ENCODE data around the gene TNFRSF4.

Gene TNFRSF4

DNA sequence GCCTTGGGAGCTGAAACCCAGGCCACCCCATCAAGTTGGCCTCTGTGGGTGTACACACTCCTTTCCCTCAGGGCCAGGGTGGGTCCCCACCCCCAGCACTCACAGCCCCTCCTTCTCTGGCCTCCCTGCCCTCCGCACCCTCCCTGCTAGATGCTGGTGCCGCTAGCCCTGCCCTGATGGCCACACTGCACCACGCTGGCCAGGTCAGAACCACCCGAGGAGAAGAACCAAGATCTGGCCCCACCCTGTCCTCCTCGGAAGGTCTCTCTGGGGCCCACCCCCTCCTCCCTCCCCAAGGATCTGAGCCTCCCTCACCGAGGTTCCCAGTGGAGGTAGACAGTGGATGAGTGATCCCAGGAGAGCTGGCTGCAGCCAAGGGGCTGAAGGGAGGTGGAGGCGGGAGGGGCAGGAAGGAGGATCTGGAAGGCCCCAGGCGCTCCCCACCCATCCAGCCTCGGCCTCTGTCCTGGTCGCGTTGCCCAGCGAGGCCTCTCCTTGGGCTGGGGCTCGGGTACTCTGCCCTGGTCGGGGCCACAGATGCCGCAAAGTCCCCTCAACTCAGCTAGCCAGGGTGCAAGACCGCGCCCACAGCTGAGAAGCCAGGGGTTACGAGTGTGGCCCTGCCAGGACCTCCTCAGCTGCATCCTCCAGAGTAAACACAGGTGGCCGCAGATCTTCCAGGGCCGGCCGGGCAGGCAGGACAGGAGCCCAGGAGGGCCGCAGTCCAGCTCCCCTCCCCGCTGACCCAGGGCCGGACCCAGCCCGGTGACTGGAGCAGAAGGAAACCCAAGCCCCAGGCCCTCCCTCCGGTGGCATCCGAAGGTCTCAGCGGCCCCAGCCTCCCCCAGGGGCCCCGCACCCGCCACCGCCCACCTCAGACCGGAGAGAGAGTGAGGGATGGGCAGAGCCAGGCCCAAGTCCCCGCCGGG lies 23.3 kb upstream of the TNFRSF4 start:
- H3K4me3 ChIP-seq (ENCODE audit: control insufficient read depth, low read depth, low read length), result no peak overlapping the region
- no peak for DNase-seq (ENCODE audit: low read depth)
- TF ChIP-seq, protein P1, sequence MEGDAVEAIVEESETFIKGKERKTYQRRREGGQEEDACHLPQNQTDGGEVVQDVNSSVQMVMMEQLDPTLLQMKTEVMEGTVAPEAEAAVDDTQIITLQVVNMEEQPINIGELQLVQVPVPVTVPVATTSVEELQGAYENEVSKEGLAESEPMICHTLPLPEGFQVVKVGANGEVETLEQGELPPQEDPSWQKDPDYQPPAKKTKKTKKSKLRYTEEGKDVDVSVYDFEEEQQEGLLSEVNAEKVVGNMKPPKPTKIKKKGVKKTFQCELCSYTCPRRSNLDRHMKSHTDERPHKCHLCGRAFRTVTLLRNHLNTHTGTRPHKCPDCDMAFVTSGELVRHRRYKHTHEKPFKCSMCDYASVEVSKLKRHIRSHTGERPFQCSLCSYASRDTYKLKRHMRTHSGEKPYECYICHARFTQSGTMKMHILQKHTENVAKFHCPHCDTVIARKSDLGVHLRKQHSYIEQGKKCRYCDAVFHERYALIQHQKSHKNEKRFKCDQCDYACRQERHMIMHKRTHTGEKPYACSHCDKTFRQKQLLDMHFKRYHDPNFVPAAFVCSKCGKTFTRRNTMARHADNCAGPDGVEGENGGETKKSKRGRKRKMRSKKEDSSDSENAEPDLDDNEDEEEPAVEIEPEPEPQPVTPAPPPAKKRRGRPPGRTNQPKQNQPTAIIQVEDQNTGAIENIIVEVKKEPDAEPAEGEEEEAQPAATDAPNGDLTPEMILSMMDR (conservative IDR thresholded peaks at IDR 0.05; ENCODE audit: control insufficient read depth, insufficient read depth, low read depth, low read length), result no peak

DNA sequence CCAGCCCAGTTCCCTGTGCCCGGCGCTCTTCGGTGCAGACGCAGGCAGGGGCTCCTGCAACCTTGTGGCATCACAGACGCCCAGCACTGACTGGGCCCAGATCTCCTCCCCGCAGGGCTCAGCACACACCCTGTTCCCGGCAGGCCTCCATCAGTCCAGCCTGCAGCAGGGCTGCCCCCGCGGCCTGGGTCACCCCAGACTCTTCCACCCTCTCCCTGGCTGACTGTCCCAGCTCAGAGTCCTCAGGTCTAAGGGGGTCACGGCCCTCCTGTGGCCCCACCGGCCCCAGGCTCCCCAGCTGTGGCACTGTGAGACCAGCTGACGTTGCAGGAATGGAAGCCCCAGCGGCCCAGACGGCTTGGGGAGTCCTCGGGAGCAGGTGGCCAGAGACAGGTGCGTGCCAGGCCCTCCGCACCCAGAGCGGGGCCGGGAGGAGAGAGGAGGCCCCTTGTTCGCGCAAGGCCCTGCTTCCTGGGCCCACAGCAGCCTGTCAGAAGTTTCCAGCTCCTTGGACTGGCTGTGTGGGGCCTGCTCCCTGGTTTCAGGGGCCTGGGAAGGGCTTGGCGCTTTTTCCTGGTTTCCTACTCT lies 22.3 kb upstream of the TNFRSF4 start:
- TF ChIP-seq, protein P1 (conservative IDR thresholded peaks at IDR 0.05; ENCODE audit: control insufficient read depth, insufficient read depth, low read depth, low read length), result no peak
- no peak overlapping the region for H3K4me3 ChIP-seq (ENCODE audit: control insufficient read depth, low read depth, low read length)
- DNase-seq (ENCODE audit: low read depth), result no peak

GRCh38 chr1:1235016-1235744 lies 21.2 kb upstream of the TNFRSF4 start:
- DNase-seq (ENCODE audit: low read depth), result no peak
- TF ChIP-seq, protein P1 (conservative IDR thresholded peaks at IDR 0.05; ENCODE audit: control insufficient read depth, insufficient read depth, low read depth, low read length), result no peak
- no peak overlapping the region for H3K4me3 ChIP-seq (ENCODE audit: control insufficient read depth, low read depth, low read length)

DNA sequence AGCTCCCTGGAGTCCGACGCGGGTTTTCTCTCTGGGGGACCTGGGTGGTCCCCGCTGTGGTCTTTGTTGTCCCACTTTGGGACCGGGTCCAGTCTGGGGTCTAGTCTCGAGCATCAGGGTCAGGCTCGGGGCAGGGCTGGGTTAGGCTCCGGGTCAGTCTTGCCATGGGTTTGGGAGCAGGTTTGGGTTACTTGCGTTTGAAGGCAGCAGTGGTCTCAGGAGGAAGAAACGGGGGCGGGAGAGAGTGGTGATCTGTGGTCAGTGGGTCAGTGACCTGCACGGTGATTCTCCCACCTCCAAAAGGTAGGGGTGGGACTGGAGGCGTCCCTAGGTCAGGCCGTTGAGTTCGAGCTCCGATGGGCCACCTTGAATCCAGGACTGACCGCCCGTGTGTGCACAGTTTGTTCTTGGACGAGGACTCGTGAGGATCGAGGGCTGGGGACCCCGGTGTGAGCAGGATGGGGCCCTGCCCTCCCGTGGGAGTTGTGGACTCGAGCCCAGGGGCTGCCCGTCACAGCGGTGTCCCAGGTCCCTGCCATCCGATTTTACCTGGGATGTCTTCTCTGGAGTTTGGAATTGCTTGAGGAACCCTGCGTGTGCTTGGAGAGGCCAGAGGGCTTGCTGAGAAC lies 20.3 kb upstream of the TNFRSF4 start:
- no peak for DNase-seq (ENCODE audit: low read depth)
- TF ChIP-seq, protein P1 (conservative IDR thresholded peaks at IDR 0.05; ENCODE audit: control insufficient read depth, insufficient read depth, low read depth, low read length), result no peak
- no peak overlapping the region for H3K4me3 ChIP-seq (ENCODE audit: control insufficient read depth, low read depth, low read length)

DNA sequence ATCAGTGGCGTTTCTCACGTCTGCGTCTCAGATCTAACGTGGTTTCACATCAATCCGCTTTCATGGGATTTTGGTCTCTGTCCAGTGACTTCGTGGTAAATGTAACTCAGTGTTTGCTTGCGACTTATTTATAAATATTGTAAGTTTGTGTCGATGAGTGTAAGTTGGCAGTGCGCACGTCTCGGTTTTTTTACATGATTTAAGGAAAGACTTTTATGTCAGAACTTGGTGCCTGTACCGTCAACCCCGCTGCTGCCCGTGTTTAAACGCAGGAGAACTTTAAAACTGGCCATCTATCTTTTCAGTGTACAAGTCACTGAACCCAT lies 19.6 kb upstream of the TNFRSF4 start:
- TF ChIP-seq, protein P1 (conservative IDR thresholded peaks at IDR 0.05; ENCODE audit: control insufficient read depth, insufficient read depth, low read depth, low read length), result no peak
- no peak overlapping the region for H3K4me3 ChIP-seq (ENCODE audit: control insufficient read depth, low read depth, low read length)
- no peak for DNase-seq (ENCODE audit: low read depth)

DNA sequence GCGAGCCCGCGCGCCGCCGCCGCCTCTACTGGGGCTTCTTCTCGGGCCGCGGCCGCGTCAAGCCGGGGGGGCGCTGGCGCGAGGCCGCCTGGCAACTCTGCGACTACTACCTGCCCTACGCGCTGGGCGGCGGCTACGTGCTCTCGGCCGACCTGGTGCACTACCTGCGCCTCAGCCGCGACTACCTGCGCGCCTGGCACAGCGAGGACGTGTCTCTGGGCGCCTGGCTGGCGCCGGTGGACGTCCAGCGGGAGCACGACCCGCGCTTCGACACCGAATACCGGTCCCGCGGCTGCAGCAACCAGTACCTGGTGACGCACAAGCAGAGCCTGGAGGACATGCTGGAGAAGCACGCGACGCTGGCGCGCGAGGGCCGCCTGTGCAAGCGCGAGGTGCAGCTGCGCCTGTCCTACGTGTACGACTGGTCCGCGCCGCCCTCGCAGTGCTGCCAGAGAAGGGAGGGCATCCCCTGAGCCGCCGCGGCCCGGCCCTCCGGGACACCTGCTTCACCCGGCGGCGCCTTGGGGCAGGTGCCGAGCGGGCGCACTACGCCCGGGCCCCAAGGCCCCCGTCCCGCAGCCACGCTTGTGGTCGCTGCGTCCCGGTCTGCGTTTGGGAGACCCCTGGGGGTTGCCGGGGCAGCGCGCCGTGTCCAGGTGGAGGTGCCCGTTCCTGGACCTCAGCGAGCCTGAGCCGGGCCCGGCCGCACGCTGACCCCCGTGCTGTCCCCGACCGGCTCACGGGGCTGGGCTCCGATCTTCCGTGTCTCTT lies 19.0 kb upstream of the TNFRSF4 start:
- TF ChIP-seq, protein P1 (conservative IDR thresholded peaks at IDR 0.05; ENCODE audit: control insufficient read depth, insufficient read depth, low read depth, low read length), result no peak
- no peak overlapping the region for H3K4me3 ChIP-seq (ENCODE audit: control insufficient read depth, low read depth, low read length)
- no peak for DNase-seq (ENCODE audit: low read depth)
